AG09309 (cell line): Measurements from ENCODE around the gene LAMA1.

ENCODE experiments used
- DNase-seq: peaks from one replicate; pipeline ENCODE4 v3.0.0-alpha.2; 2010; ENCODE audit warnings: low read depth
- H3K4me3 ChIP-seq: 2 replicates; pipeline ENCODE4 v1.5.1; 2011; ENCODE audit warnings: mild to moderate bottlenecking, low read depth, low read length, moderate library complexity; ENCODE audit not compliant: control insufficient read depth
- CTCF ChIP-seq: IDR thresholded peaks from 2 replicates; pipeline ENCODE4 v1.5.1; 2011; ENCODE audit warnings: mild to moderate bottlenecking, low read depth, low read length, inconsistent platforms; ENCODE audit not compliant: insufficient read depth, control insufficient read depth; ENCODE audit errors: missing control alignments

The LAMA1 gene

GRCh38 chr18:7090771-7091170 is 26.8 kb downstream of the LAMA1 start:
- no peak overlapping the region for H3K4me3 ChIP-seq
- no peak for DNase-seq
- TF ChIP-seq CTCF: no peak

- H3K4me3 ChIP-seq: no peak overlapping the region
- DNase-seq: no peak
- TF ChIP-seq CTCF: no peak
These were observed 28.2 kb downstream of the LAMA1 start for GRCh38 chr18:7089369-7089768.

GRCh38 chr18:7084080-7085065 is 33.2 kb downstream of the LAMA1 start:
- no peak overlapping the region for H3K4me3 ChIP-seq
- peak; percentile 84 for DNase-seq
- no peak for TF ChIP-seq CTCF

GRCh38 chr18:7082671-7083070 is 34.9 kb downstream of the LAMA1 start:
- no peak for TF ChIP-seq CTCF
- no peak for DNase-seq
- H3K4me3 ChIP-seq: no peak overlapping the region

GRCh38 chr18:7079231-7079630 is 38.4 kb downstream of the LAMA1 start:
- DNase-seq: no peak
- no peak for TF ChIP-seq CTCF
- H3K4me3 ChIP-seq: no peak overlapping the region

- DNase-seq: no peak
- H3K4me3 ChIP-seq: no peak overlapping the region
- no peak for TF ChIP-seq CTCF
These were observed 45.0 kb downstream of the LAMA1 start for GRCh38 chr18:7072593-7072992.
